ENCODE data around the gene C16orf89. TPM values are rescaled to one million over a fixed set of nuclear protein-coding genes. Genes with fewer than 3 reads are reported as not detected.

C16orf89 gene
- total RNA-seq, 1 experiment from 2014 or later, result 1.8 TPM

DNA sequence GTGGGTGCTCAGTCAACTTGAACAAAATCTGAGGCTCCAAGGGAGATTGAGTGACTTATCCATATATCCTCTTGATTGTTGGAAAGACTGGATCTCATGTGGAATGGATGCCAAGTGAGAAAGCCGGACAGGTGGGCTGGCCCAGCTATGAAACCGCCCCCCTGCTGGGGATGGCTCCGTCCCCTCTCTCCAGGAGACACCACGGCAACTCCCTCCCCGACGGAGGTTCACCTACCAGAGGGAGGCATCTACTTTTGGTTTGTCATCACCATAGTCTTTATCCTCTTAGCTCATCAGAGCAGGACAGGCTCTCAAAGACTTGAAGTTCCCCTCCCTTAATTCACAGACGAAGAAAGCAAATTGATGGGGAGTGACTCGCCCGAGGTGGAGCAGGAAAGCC, 4.1 kb upstream of the C16orf89 start (continued):
- TF ChIP-seq ZNF423 (CRISPR knock-in tag; IDR thresholded peaks at IDR 0.05) (no peak), TP53 (CRISPR knock-in tag; IDR thresholded peaks at IDR 0.05) (no peak)
- TF ChIP-seq, protein P1, sequence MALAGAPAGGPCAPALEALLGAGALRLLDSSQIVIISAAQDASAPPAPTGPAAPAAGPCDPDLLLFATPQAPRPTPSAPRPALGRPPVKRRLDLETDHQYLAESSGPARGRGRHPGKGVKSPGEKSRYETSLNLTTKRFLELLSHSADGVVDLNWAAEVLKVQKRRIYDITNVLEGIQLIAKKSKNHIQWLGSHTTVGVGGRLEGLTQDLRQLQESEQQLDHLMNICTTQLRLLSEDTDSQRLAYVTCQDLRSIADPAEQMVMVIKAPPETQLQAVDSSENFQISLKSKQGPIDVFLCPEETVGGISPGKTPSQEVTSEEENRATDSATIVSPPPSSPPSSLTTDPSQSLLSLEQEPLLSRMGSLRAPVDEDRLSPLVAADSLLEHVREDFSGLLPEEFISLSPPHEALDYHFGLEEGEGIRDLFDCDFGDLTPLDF (CRISPR knock-in tag; IDR thresholded peaks at IDR 0.05), result no peak

GRCh38 chr16:5069048-5069447, 3.3 kb upstream of the C16orf89 start:
- no peak for TF ChIP-seq IRF2 (CRISPR knock-in tag; IDR thresholded peaks at IDR 0.05; ENCODE audit: borderline replicate concordance, low read depth)
- TF ChIP-seq JAZF1 (CRISPR knock-in tag; IDR thresholded peaks at IDR 0.05), result no peak
- no peak for TF ChIP-seq GTF2I (CRISPR knock-in tag; conservative IDR thresholded peaks at IDR 0.05)
- no peak for TF ChIP-seq NR1H2 (CRISPR knock-in tag; IDR thresholded peaks at IDR 0.05)
- TF ChIP-seq E2F4 (CRISPR knock-in tag; IDR thresholded peaks at IDR 0.05; ENCODE audit: borderline replicate concordance, low read depth), result no peak
- TF ChIP-seq CREM (CRISPR knock-in tag; IDR thresholded peaks at IDR 0.05), result no peak
- no peak for TF ChIP-seq KAT7 (CRISPR knock-in tag; IDR thresholded peaks at IDR 0.05; ENCODE audit: borderline replicate concordance)
- no peak for TF ChIP-seq GABPB1 (CRISPR knock-in tag; IDR thresholded peaks at IDR 0.05)
- no peak for TF ChIP-seq OVOL2 (CRISPR knock-in tag; IDR thresholded peaks at IDR 0.05; ENCODE audit: borderline replicate concordance)
- TF ChIP-seq, protein P2, sequence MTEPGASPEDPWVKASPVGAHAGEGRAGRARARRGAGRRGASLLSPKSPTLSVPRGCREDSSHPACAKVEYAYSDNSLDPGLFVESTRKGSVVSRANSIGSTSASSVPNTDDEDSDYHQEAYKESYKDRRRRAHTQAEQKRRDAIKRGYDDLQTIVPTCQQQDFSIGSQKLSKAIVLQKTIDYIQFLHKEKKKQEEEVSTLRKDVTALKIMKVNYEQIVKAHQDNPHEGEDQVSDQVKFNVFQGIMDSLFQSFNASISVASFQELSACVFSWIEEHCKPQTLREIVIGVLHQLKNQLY (CRISPR knock-in tag; IDR thresholded peaks at IDR 0.05), result no peak
- TF ChIP-seq, protein P3, sequence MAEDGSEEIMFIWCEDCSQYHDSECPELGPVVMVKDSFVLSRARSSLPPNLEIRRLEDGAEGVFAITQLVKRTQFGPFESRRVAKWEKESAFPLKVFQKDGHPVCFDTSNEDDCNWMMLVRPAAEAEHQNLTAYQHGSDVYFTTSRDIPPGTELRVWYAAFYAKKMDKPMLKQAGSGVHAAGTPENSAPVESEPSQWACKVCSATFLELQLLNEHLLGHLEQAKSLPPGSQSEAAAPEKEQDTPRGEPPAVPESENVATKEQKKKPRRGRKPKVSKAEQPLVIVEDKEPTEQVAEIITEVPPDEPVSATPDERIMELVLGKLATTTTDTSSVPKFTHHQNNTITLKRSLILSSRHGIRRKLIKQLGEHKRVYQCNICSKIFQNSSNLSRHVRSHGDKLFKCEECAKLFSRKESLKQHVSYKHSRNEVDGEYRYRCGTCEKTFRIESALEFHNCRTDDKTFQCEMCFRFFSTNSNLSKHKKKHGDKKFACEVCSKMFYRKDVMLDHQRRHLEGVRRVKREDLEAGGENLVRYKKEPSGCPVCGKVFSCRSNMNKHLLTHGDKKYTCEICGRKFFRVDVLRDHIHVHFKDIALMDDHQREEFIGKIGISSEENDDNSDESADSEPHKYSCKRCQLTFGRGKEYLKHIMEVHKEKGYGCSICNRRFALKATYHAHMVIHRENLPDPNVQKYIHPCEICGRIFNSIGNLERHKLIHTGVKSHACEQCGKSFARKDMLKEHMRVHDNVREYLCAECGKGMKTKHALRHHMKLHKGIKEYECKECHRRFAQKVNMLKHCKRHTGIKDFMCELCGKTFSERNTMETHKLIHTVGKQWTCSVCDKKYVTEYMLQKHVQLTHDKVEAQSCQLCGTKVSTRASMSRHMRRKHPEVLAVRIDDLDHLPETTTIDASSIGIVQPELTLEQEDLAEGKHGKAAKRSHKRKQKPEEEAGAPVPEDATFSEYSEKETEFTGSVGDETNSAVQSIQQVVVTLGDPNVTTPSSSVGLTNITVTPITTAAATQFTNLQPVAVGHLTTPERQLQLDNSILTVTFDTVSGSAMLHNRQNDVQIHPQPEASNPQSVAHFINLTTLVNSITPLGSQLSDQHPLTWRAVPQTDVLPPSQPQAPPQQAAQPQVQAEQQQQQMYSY (CRISPR knock-in tag; IDR thresholded peaks at IDR 0.05), result no peak
- TF ChIP-seq JUN (CRISPR knock-in tag; IDR thresholded peaks at IDR 0.05), result no peak
- TF ChIP-seq MXD4 (CRISPR knock-in tag; IDR thresholded peaks at IDR 0.05; ENCODE audit: borderline replicate concordance), result no peak
- TF ChIP-seq, protein P4, sequence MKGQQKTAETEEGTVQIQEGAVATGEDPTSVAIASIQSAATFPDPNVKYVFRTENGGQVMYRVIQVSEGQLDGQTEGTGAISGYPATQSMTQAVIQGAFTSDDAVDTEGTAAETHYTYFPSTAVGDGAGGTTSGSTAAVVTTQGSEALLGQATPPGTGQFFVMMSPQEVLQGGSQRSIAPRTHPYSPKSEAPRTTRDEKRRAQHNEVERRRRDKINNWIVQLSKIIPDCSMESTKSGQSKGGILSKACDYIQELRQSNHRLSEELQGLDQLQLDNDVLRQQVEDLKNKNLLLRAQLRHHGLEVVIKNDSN (CRISPR knock-in tag; IDR thresholded peaks at IDR 0.05), result no peak
- TF ChIP-seq, protein P5, sequence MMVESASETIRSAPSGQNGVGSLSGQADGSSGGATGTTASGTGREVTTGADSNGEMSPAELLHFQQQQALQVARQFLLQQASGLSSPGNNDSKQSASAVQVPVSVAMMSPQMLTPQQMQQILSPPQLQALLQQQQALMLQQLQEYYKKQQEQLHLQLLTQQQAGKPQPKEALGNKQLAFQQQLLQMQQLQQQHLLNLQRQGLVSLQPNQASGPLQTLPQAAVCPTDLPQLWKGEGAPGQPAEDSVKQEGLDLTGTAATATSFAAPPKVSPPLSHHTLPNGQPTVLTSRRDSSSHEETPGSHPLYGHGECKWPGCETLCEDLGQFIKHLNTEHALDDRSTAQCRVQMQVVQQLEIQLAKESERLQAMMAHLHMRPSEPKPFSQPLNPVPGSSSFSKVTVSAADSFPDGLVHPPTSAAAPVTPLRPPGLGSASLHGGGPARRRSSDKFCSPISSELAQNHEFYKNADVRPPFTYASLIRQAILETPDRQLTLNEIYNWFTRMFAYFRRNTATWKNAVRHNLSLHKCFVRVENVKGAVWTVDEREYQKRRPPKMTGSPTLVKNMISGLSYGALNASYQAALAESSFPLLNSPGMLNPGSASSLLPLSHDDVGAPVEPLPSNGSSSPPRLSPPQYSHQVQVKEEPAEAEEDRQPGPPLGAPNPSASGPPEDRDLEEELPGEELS (CRISPR knock-in tag; IDR thresholded peaks at IDR 0.05), result no peak
- TF ChIP-seq ZNF512 (CRISPR knock-in tag; IDR thresholded peaks at IDR 0.05; ENCODE audit: borderline replicate concordance), result no peak
- no peak for TF ChIP-seq ZNF423 (CRISPR knock-in tag; IDR thresholded peaks at IDR 0.05)
- CTCF ChIA-PET, result no interaction called here
- DNase-seq (ENCODE audit: low spot score) (no peak), ATAC-seq (no peak)
- Mint-ChIP-seq H3K4me3 (no peak overlapping the region), H3K4me1 (peaks cover 12% of the 10 kb centered on the region), H3K36me3 (no peaks in the 10 kb centered on the region), H3K27ac (no peak overlapping the region), H3K27me3 (ENCODE audit: low read depth) (peaks cover 3% of the 10 kb centered on the region; the same call in 1 of the 2 replicates), H3K9me3 (no peaks in the 10 kb centered on the region)
- POLR2A ChIA-PET, result no interaction called here

Data from WTC11 (cell line).